HCT116 (cell line): Measurements from ENCODE around the gene CYBRD1. TPM values are rescaled to one million over a fixed set of nuclear protein-coding genes. Genes with fewer than 3 reads are reported as not detected.

ENCODE experiments used
- ATAC-seq: fragments of 200-7000 bp; cut with Tn5 transposase; 2 replicates; pipeline ENCODE4 v1.9.1; 2020; ENCODE audit warnings: mild to moderate bottlenecking, moderate library complexity
- BruUV-seq: library from RNA; stranded (reverse); fragments of 400-500 nt; replicated peaks from 2 replicates; lab custom pipeline; 2021; lab: Mats Ljungman, UMichigan
- CTCF ChIA-PET: fragments of 300-600 bp; sonication (Branson Sonifier 250); formaldehyde crosslinking; loops from one replicate; lab custom pipeline; 2021; ENCODE audit warnings: antibody characterized with exemption; lab: Charles Lee
- POLR2A ChIA-PET: fragments of 300-600, 350-600 bp; sonication (Branson Sonifier 250); formaldehyde crosslinking; loops from one replicate; lab custom pipeline; 2021; ENCODE audit warnings: antibody characterized with exemption; lab: Charles Lee
- RAD21 ChIA-PET, 2 experiments: fragments of 300-600 bp; sonication (Branson Sonifier 250); formaldehyde crosslinking; loops; one replicate each; lab custom pipeline; 2023; ENCODE audit warnings: low total read pairs in 2 of 2; ENCODE audit not compliant: uncharacterized antibody in 2 of 2, unreplicated experiment in 2 of 2, low non-redundant PET in 1 of 2; lab: Charles Lee
- DNase-seq: peaks from one replicate; pipeline ENCODE4 v3.0.0-alpha.2; 2010; ENCODE audit warnings: low read depth, low spot score
- H2AFZ ChIP-seq: fragments of 200-600 bp; shearing (Covaris generic), sonication (generic); 2 replicates; pipeline ENCODE4 v1.6.1; 2017; ENCODE audit warnings: low read depth, mixed run types, mixed read lengths, antibody characterized with exemption, low read length; ENCODE audit not compliant: poor library complexity, severe bottlenecking
- H3K27ac ChIP-seq: 2 replicates; pipeline ENCODE4 v1.5.1; 2012; ENCODE audit warnings: low read depth, low read length
- H3K27me3 ChIP-seq: fragments of 200-600 bp; sonication (generic); 2 replicates; pipeline ENCODE4 v1.6.1; 2016; ENCODE audit warnings: mixed run types, low read length, mixed read lengths; ENCODE audit not compliant: insufficient read depth
- H3K36me3 ChIP-seq, 2 experiments: fragments of 200-500 bp in 1 of 2; fragments of 200-600 bp in 1 of 2; sonication (Bioruptor generic) in 1 of 2; sonication (generic) in 1 of 2; 2 replicates each; pipeline versions ENCODE4 v1.5.1 to v1.6.1; 2014 to 2016; ENCODE audit warnings: low read length in 2 of 2, inconsistent platforms in 1 of 2, mixed read lengths in 1 of 2, mixed run types in 1 of 2; ENCODE audit not compliant: insufficient read depth in 2 of 2, control insufficient read depth in 1 of 2
- H3K4me1 ChIP-seq, 2 experiments: fragments of 200-600 bp in 1 of 2; sonication (generic) in 1 of 2; 2 replicates each; pipeline versions ENCODE4 v1.5.1 to v1.6.1; 2012 to 2017; ENCODE audit warnings: low read length in 2 of 2, inconsistent platforms in 1 of 2, mild to moderate bottlenecking in 1 of 2, mixed read lengths in 1 of 2, mixed run types in 1 of 2, moderate library complexity in 1 of 2; ENCODE audit not compliant: insufficient read depth in 2 of 2, control insufficient read depth in 1 of 2
- H3K4me2 ChIP-seq: fragments of 200-600 bp; sonication (generic); 2 replicates; pipeline ENCODE4 v1.6.1; 2017; ENCODE audit warnings: mixed run types, low read length, mixed read lengths
- H3K4me3 ChIP-seq, 2 experiments: fragments of 200-600 bp in 1 of 2; sonication (generic) in 1 of 2; replicated peaks in 1 of 2; 2 replicates each; pipeline ENCODE4 v1.5.1; 2011 to 2016; ENCODE audit warnings: low read length in 2 of 2, control low read depth in 1 of 2, low read depth in 1 of 2, mild to moderate bottlenecking in 1 of 2, mixed read lengths in 1 of 2, mixed run types in 1 of 2
- H3K79me2 ChIP-seq: fragments of 200-600 bp; sonication (generic); 2 replicates; pipeline ENCODE4 v1.6.1; 2017; ENCODE audit warnings: mild to moderate bottlenecking, mixed run types, low read length, moderate library complexity, mixed read lengths; ENCODE audit not compliant: insufficient read depth
- H3K9ac ChIP-seq: fragments of 200-600 bp; sonication (generic); 2 replicates; pipeline ENCODE4 v1.6.1; 2016; ENCODE audit warnings: low read length, mixed read lengths
- H3K9me2 ChIP-seq: fragments of 200-600 bp; sonication (generic), shearing (Covaris generic); 2 replicates; pipeline ENCODE4 v1.6.1; 2017; ENCODE audit warnings: mixed run types, mild to moderate bottlenecking, moderate library complexity; ENCODE audit not compliant: insufficient read depth
- H3K9me3 ChIP-seq, 2 experiments: fragments of 200-500 bp in 1 of 2; fragments of 200-600 bp in 1 of 2; sonication (Bioruptor generic) in 1 of 2; sonication (generic) in 1 of 2; 2 replicates each; pipeline ENCODE4 v1.6.1; 2014 to 2017; ENCODE audit warnings: low read length in 2 of 2, mixed read lengths in 2 of 2, inconsistent platforms in 1 of 2, low read depth in 1 of 2, mild to moderate bottlenecking in 1 of 2, mixed run types in 1 of 2, moderate library complexity in 1 of 2; ENCODE audit not compliant: control insufficient read depth in 1 of 2, insufficient read depth in 1 of 2
- H4K20me1 ChIP-seq: fragments of 200-600 bp; sonication (generic), shearing (Covaris generic); 2 replicates; pipeline ENCODE4 v1.6.1; 2017; ENCODE audit warnings: mixed run types, mild to moderate bottlenecking, moderate library complexity; ENCODE audit not compliant: insufficient read depth
- CEBPB ChIP-seq: IDR thresholded peaks from 2 replicates; pipeline ENCODE4 v1.6.1; 2012; ENCODE audit warnings: low read depth
- ELF1 ChIP-seq: IDR thresholded peaks from 2 replicates; pipeline ENCODE4 v1.6.1; 2012; ENCODE audit warnings: low read depth, borderline replicate concordance
- EZH2 ChIP-seq: fragments of 200-600 bp; sonication (generic); IDR thresholded peaks from 2 replicates; pipeline ENCODE4 v1.6.1; 2017; ENCODE audit warnings: antibody characterized with exemption, mixed run types
- EZH2phosphoT487 ChIP-seq: fragments of 200-600 bp; IDR thresholded peaks from 2 replicates; pipeline ENCODE4 v1.6.1; 2018; ENCODE audit warnings: antibody characterized with exemption, borderline replicate concordance
- JUND ChIP-seq: IDR thresholded peaks from 2 replicates; pipeline ENCODE4 v1.6.1; 2012
- MAX ChIP-seq: IDR thresholded peaks from 2 replicates; pipeline ENCODE4 v1.6.1; 2012
- POLR2A ChIP-seq: IDR thresholded peaks from 2 replicates; pipeline ENCODE4 v1.7.0; 2011; ENCODE audit warnings: borderline replicate concordance; ENCODE audit not compliant: insufficient read depth, insufficient read length; ENCODE audit errors: extremely low read depth
- POLR2AphosphoS5 ChIP-seq: IDR thresholded peaks from 2 replicates; pipeline ENCODE4 v1.6.1; 2011; ENCODE audit warnings: mild to moderate bottlenecking, low read depth, low read length, moderate library complexity
- RAD21 ChIP-seq: IDR thresholded peaks from 2 replicates; pipeline ENCODE4 v1.6.1; 2012; ENCODE audit warnings: low read depth, mild to moderate bottlenecking
- REST ChIP-seq: IDR thresholded peaks from 2 replicates; pipeline ENCODE4 v1.6.1; 2012; ENCODE audit warnings: low read depth
- SIN3A ChIP-seq: IDR thresholded peaks from 2 replicates; pipeline ENCODE4 v1.6.1; 2012; ENCODE audit warnings: low read depth
- SP1 ChIP-seq: IDR thresholded peaks from 2 replicates; pipeline ENCODE4 v1.6.1; 2012; ENCODE audit warnings: low read depth
- SRF ChIP-seq: IDR thresholded peaks from 2 replicates; pipeline ENCODE4 v1.6.1; 2012; ENCODE audit warnings: low read depth
- ZBTB33 ChIP-seq: IDR thresholded peaks from 2 replicates; pipeline ENCODE4 v1.6.1; 2011; ENCODE audit warnings: mild to moderate bottlenecking, low read length, moderate library complexity; ENCODE audit not compliant: insufficient replicate concordance; ENCODE audit errors: extremely low read depth
- intact Hi-C: fragments of 100-400 bp; cut with micrococcal nuclease; formaldehyde crosslinking; loops from 2 replicates; pipeline ENCODE4 v1.10.0; 2022
- total RNA-seq: library from RNA; stranded (reverse); gene quantifications from one replicate; pipeline ENCODE4 v1.2.1, GENCODE V29; 2021; ENCODE audit not compliant: unreplicated experiment
- TF ChIP-seq, protein P1 (sequence below): IDR thresholded peaks from 2 replicates; pipeline ENCODE4 v1.6.1; 2012
- TF ChIP-seq, protein P2 (sequence below), 3 experiments: fragments of 200-600 bp in 1 of 3; sonication (generic) in 1 of 3; IDR thresholded peaks in 2 of 3; conservative IDR thresholded peaks in 1 of 3; 2 replicates each; pipeline ENCODE4 v1.5.1; 2012 to 2017; ENCODE audit warnings: low read depth in 2 of 3, low read length in 2 of 3, antibody characterized with exemption in 1 of 3, borderline replicate concordance in 1 of 3, control low read depth in 1 of 3, mild to moderate bottlenecking in 1 of 3, mixed read lengths in 1 of 3, mixed run types in 1 of 3, moderate library complexity in 1 of 3; ENCODE audit not compliant: insufficient read depth in 1 of 3

The CYBRD1 gene
- total RNA-seq, 1 experiment from 2014 or later = 14.9 TPM

- no TSS peak for BruUV-seq
- H3K9me2 ChIP-seq = no peaks in the 10 kb centered on the region
- H3K9me3 ChIP-seq = no peaks in the 10 kb centered on the region
- no peak overlapping the region for H3K9ac ChIP-seq
- DNase-seq (no peak), ATAC-seq (no peak)
- intact Hi-C loops = no loop called here
- POLR2A ChIA-PET = no interaction called here
- H2AFZ ChIP-seq = no peak overlapping the region
- H3K4me3 ChIP-seq = no peak overlapping the region
- no peaks in the 10 kb centered on the region for H4K20me1 ChIP-seq
- no peak overlapping the region for H3K4me2 ChIP-seq
- TF ChIP-seq REST (no peak), ZBTB33 (no peak), SP1 (no peak), EZH2phosphoT487 (no peak), ELF1 (no peak), POLR2AphosphoS5 (no peak), JUND (no peak), EZH2 (no peak), POLR2A (no peak), CEBPB (no peak), SRF (no peak), SIN3A (no peak), RAD21 (no peak), MAX (no peak)
- TF ChIP-seq, protein P1, sequence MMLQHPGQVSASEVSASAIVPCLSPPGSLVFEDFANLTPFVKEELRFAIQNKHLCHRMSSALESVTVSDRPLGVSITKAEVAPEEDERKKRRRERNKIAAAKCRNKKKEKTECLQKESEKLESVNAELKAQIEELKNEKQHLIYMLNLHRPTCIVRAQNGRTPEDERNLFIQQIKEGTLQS = no peak
- TF ChIP-seq, protein P2, sequence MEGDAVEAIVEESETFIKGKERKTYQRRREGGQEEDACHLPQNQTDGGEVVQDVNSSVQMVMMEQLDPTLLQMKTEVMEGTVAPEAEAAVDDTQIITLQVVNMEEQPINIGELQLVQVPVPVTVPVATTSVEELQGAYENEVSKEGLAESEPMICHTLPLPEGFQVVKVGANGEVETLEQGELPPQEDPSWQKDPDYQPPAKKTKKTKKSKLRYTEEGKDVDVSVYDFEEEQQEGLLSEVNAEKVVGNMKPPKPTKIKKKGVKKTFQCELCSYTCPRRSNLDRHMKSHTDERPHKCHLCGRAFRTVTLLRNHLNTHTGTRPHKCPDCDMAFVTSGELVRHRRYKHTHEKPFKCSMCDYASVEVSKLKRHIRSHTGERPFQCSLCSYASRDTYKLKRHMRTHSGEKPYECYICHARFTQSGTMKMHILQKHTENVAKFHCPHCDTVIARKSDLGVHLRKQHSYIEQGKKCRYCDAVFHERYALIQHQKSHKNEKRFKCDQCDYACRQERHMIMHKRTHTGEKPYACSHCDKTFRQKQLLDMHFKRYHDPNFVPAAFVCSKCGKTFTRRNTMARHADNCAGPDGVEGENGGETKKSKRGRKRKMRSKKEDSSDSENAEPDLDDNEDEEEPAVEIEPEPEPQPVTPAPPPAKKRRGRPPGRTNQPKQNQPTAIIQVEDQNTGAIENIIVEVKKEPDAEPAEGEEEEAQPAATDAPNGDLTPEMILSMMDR (IDR thresholded peaks at IDR 0.05 in 2 of 3, conservative IDR thresholded peaks at IDR 0.05 in 1 of 3; ENCODE audit: borderline replicate concordance in 1 of 3, insufficient read depth in 1 of 3, low read depth in 2 of 3, low read length in 2 of 3) = no peak
- H3K36me3 ChIP-seq = no peaks in the 10 kb centered on the region
- RAD21 ChIA-PET = no interaction called here
- peaks cover 8 to 20% of the 10 kb centered on the region in 2 experiments for H3K4me1 ChIP-seq
- H3K27ac ChIP-seq = no peak overlapping the region
- H3K79me2 ChIP-seq = no peaks in the 10 kb centered on the region
- CTCF ChIA-PET = no interaction called here
- H3K27me3 ChIP-seq = no peaks in the 10 kb centered on the region
Measured at GRCh38 chr2:171516793-171517192, 5.5 kb upstream of the CYBRD1 start.
